GM03348 (cell line): ENCODE measurements around the gene DNASE1L2.

Experiments
- DNase-seq: peaks from one replicate; pipeline ENCODE4 v3.0.0; 2012; ENCODE audit warnings: low spot score

DNASE1L2 gene

DNA sequence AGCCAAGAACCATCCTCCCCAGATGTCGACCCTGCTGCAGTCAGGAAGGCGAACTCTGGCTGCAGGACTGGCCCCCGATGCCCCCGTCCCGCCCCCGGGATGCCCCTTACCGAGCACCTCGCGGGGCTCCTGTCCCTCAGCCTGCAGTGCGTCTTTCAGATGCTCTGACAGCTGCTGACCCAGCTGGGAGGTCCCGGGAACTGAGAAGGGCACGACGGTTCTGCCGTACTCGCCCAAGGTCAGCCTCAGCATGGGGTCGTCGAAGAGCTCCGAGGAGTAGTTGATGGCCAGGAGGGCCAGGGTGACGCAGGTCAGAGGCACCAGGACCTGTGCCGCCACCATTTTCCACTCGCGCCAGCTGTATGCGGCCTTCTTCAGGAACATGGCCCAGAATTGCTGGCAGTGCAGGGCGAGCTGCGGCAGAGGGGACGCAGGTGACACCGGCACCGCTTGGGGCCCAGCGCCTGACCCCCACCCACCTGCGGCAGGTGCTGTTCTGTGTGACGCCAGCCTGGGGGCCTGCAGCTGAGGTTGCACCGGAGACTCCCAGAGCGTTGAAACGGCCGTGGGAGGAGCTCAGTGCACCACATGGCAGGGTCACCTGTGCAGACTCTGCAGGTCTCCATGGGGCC, 51.8 kb downstream of the DNASE1L2 start:
- no peak for DNase-seq
